Activated B cell treated with CpG ODN at 0.5 μM for 24 hours (primary cell): ENCODE data around the gene VPS13D. TPM values are rescaled to one million over a fixed set of nuclear protein-coding genes. Genes with fewer than 3 reads are reported as not detected.

ENCODE experiments used
- ATAC-seq: fragments of 200-7000 bp; cut with Tn5 transposase; one replicate; pipeline ENCODE4 v1.10.0; 2021; ENCODE audit warnings: low read depth, mild to moderate bottlenecking, moderate library complexity
- CTCF ChIA-PET: fragments of 350-600 bp; sonication (Branson Sonifier 250); formaldehyde crosslinking; loops from one replicate; lab custom pipeline; 2021; ENCODE audit warnings: antibody characterized with exemption; lab: Charles Lee
- POLR2A ChIA-PET: fragments of 350-600 bp; sonication (Branson Sonifier 250); formaldehyde crosslinking; loops from one replicate; lab custom pipeline; 2021; ENCODE audit warnings: antibody characterized with exemption; lab: Charles Lee
- DNase-seq: peaks from one replicate; pipeline ENCODE4 v3.0.0; 2022
- H3K27ac Mint-ChIP-seq: one replicate; pipeline ENCODE4 v1.8.0; 2020; ENCODE audit warnings: mixed read lengths
- H3K27me3 Mint-ChIP-seq: one replicate; pipeline ENCODE4 v1.8.0; 2021; ENCODE audit warnings: mixed read lengths
- H3K36me3 Mint-ChIP-seq: one replicate; pipeline ENCODE4 v1.8.0; 2021; ENCODE audit warnings: low read depth, mixed read lengths
- H3K4me1 Mint-ChIP-seq: one replicate; pipeline ENCODE4 v1.8.0; 2021; ENCODE audit warnings: mixed read lengths
- H3K4me3 Mint-ChIP-seq: one replicate; pipeline ENCODE4 v1.8.0; 2020; ENCODE audit warnings: mild to moderate bottlenecking, mixed read lengths
- H3K9me3 Mint-ChIP-seq: one replicate; pipeline ENCODE4 v1.8.0; 2020; ENCODE audit warnings: mixed read lengths
- CTCF ChIP-seq: fragments of 200-600 bp; IDR thresholded peaks from one replicate; pipeline ENCODE4 v1.8.0; 2022; ENCODE audit warnings: antibody characterized with exemption, mild to moderate bottlenecking
- intact Hi-C: fragments of 100-400 bp; cut with micrococcal nuclease; formaldehyde crosslinking; loops from one replicate; pipeline ENCODE4 v1.15.1; 2024
- total RNA-seq: library from RNA; stranded (reverse); gene quantifications from 2 replicates; pipeline ENCODE4 v1.2.3, GENCODE V29; 2022

Gene VPS13D
- total RNA-seq, 1 donor from 2014 or later, result 64.5 TPM

DNA sequence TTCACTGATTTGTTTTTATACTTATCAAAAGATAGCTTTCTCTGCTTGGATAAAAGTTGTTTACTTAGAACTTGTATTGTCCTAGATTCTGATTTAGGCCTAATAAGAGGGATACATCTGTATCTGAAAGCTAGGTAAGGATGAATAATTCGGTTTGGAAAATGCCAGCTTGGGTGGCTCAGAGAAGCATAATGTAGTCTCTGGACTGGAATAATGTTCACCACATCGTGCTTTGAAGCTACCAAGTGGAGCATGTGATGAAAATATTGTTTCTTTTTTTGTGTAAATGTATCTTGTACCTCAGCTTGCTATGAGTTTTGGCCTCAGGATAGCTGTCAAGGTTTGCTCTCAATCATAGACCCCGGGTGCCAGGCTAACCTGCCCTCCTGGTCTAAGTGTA is 49.2 kb downstream of the VPS13D start:
- Mint-ChIP-seq H3K27ac (no peak overlapping the region), H3K36me3 (peaks cover 82% of the 10 kb centered on the region), H3K27me3 (no peaks in the 10 kb centered on the region), H3K9me3 (no peaks in the 10 kb centered on the region), H3K4me3 (no peak overlapping the region), H3K4me1 (no peaks in the 10 kb centered on the region)
- ChIA-PET POLR2A (no interaction called here), CTCF (interaction anchor here (0.8 kb wide), 1 partner anchor 45 kb away, joined by 3 read pairs; no protein-coding TSS in a partner anchor)
- ATAC-seq (no peak), DNase-seq (no peak)
- intact Hi-C loops, result no loop called here
- no peak for TF ChIP-seq CTCF

DNA sequence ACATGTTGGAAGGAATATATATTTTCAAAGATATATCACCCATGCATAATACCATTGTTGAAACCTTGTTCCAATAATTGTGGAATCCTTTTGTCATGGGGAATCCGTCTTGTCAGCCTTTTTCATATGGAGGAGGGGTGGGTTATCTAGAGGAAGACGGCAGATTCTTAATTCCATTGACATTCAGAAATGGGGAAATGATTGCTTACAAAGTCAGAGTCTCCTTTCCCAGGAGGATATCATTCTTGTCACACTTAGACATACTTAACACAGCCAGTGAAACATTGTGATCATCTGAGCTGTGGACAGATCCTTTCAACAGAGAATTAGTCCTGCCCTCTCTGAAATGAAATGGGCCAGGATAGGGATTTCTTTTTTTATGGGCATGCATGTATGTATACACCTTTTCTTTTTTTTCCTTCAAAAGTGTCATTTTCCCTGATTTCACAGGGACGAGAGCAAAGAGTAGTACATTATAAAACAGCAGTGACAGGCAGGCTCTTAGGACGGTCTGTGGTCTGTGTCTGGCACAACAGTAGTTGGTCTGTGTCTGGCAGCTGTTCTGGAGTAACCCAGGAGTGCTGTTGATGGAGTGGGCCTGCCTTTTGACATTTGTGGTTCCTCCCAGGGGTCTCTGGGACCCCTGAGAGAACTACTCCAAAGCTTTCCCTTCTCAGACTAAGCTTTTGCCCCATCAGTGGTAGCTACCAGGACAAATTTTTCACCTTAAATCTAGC is 50.1 kb downstream of the VPS13D start:
- H3K4me3 Mint-ChIP-seq, result no peak overlapping the region
- DNase-seq (no peak), ATAC-seq (no peak)
- intact Hi-C loops, result no loop called here
- H3K27me3 Mint-ChIP-seq, result no peaks in the 10 kb centered on the region
- POLR2A ChIA-PET, result interaction anchor here (0.6 kb wide), 1 partner anchor 155 kb away, joined by 3 read pairs; no protein-coding TSS in a partner anchor
- H3K9me3 Mint-ChIP-seq, result no peaks in the 10 kb centered on the region
- H3K4me1 Mint-ChIP-seq, result no peaks in the 10 kb centered on the region
- no peak overlapping the region for H3K27ac Mint-ChIP-seq
- H3K36me3 Mint-ChIP-seq, result peaks cover 86% of the 10 kb centered on the region
- no peak for TF ChIP-seq CTCF
- CTCF ChIA-PET, result no interaction called here

GRCh38 chr1:12282142-12282541 is 52.3 kb downstream of the VPS13D start:
- no peak for DNase-seq
- no peaks in the 10 kb centered on the region for H3K27me3 Mint-ChIP-seq
- ChIA-PET POLR2A (interaction anchor here (0.7 kb wide), 1 partner anchor 60 kb away, joined by 9 read pairs; no protein-coding TSS in a partner anchor), CTCF (no interaction called here)
- H3K4me1 Mint-ChIP-seq, result peaks cover 4% of the 10 kb centered on the region
- no peak overlapping the region for H3K4me3 Mint-ChIP-seq
- no peaks in the 10 kb centered on the region for H3K9me3 Mint-ChIP-seq
- intact Hi-C loops, result no loop called here
- no peak for TF ChIP-seq CTCF
- peaks cover 79% of the 10 kb centered on the region for H3K36me3 Mint-ChIP-seq
- no peak for ATAC-seq
- no peak overlapping the region for H3K27ac Mint-ChIP-seq

DNA sequence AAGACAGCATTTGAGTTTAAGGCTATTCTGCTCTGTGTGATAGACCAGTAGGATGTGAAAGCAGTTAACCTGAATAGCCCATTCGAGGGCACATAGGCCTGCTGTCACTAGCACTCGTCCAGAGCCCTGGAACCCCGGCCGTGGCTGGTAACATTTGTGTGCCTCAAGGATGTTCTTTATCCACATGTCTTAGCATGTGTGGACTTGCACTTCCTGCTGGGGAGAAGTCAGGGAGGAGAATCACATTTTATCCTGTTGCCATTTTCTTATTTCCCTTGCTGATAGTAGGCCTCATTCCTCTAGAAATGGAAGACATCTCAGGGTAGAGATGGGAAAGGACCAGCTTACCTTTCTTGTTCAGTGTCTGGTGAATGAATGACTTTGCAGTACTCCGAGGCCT is 54.7 kb downstream of the VPS13D start:
- Mint-ChIP-seq H3K27ac (no peak overlapping the region), H3K4me3 (no peak overlapping the region), H3K4me1 (peaks cover 14% of the 10 kb centered on the region), H3K27me3 (no peaks in the 10 kb centered on the region), H3K9me3 (no peaks in the 10 kb centered on the region), H3K36me3 (peaks cover 70% of the 10 kb centered on the region)
- DNase-seq, result no peak
- no peak for TF ChIP-seq CTCF
- no peak for ATAC-seq
- POLR2A ChIA-PET, result no interaction called here
- CTCF ChIA-PET, result no interaction called here
- intact Hi-C loops, result no loop called here

- H3K9me3 Mint-ChIP-seq, result no peaks in the 10 kb centered on the region
- H3K4me3 Mint-ChIP-seq, result no peak overlapping the region
- intact Hi-C loops, result no loop called here
- peaks cover 65% of the 10 kb centered on the region for H3K36me3 Mint-ChIP-seq
- DNase-seq (no peak), ATAC-seq (no peak)
- H3K27me3 Mint-ChIP-seq, result no peaks in the 10 kb centered on the region
- no peak overlapping the region for H3K27ac Mint-ChIP-seq
- TF ChIP-seq CTCF, result no peak
- peaks cover 14% of the 10 kb centered on the region for H3K4me1 Mint-ChIP-seq
- ChIA-PET CTCF (no interaction called here), POLR2A (no interaction called here)
These were observed 55.8 kb downstream of the VPS13D start for GRCh38 chr1:12285496-12286143.
